Measurements from ENCODE around the gene TSPAN32.
"Not testable (repeated sequence)": the region's sequence is repeated elsewhere in the genome, so short reads cannot be mapped to it uniquely, and the experiment has no call there.

DNA sequence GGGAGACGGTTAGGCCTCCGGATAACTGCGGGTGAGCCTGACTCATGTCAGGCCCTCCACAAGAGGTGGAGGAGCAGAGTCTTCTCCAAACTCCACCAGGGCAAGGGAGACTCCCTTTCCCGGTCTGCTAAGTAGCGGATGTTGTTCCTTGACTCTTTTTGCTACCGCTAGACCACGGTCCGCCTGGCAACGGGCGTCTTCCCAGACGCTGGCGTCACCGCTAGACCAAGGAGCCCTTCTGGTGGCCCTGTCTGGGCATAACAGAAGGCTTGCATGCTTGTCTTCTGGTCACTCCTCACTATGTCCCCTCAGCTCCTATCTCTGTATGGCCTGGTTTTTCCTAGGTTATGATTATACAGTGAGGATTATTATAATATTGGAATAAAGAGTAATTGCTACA, 15.5 kb upstream of the TSPAN32 start:
- TF ChIP-seq, protein P1, sequence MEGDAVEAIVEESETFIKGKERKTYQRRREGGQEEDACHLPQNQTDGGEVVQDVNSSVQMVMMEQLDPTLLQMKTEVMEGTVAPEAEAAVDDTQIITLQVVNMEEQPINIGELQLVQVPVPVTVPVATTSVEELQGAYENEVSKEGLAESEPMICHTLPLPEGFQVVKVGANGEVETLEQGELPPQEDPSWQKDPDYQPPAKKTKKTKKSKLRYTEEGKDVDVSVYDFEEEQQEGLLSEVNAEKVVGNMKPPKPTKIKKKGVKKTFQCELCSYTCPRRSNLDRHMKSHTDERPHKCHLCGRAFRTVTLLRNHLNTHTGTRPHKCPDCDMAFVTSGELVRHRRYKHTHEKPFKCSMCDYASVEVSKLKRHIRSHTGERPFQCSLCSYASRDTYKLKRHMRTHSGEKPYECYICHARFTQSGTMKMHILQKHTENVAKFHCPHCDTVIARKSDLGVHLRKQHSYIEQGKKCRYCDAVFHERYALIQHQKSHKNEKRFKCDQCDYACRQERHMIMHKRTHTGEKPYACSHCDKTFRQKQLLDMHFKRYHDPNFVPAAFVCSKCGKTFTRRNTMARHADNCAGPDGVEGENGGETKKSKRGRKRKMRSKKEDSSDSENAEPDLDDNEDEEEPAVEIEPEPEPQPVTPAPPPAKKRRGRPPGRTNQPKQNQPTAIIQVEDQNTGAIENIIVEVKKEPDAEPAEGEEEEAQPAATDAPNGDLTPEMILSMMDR (conservative IDR thresholded peaks at IDR 0.05; ENCODE audit: low read depth, low read length) = not testable (repeated sequence)
- TF ChIP-seq EZH2 (IDR thresholded peaks at IDR 0.05; ENCODE audit: borderline replicate concordance, low read depth, low read length, poor library complexity, severe bottlenecking) = not testable (repeated sequence)

All from A673 (cell line).